NB4 (cell line): ENCODE results near the gene GRAMD2A.

Experiments
- CTCF ChIP-seq: IDR thresholded peaks from one replicate; pipeline ENCODE4 v1.5.1; 2012; ENCODE audit warnings: low read depth, low read length
- MAX ChIP-seq: IDR thresholded peaks from 2 replicates; pipeline ENCODE4 v1.6.1; 2011; ENCODE audit warnings: low read depth, low read length
- MYC ChIP-seq: IDR thresholded peaks from 2 replicates; pipeline ENCODE4 v1.6.1; 2011; ENCODE audit warnings: low read depth, low read length
- POLR2A ChIP-seq: IDR thresholded peaks from 2 replicates; pipeline ENCODE4 v1.6.1; 2011; ENCODE audit warnings: mild to moderate bottlenecking; ENCODE audit not compliant: insufficient read length; ENCODE audit errors: extremely low read depth

- no peak for TF ChIP-seq CTCF
- TF ChIP-seq POLR2A, result no peak
- TF ChIP-seq MAX, result no peak
- no peak for TF ChIP-seq MYC
Observed at GRCh38 chr15:72173864-72174550, 23.6 kb downstream of the GRAMD2A start.
